ENCODE measurements around the gene MTA3.

MTA3 gene

DNA sequence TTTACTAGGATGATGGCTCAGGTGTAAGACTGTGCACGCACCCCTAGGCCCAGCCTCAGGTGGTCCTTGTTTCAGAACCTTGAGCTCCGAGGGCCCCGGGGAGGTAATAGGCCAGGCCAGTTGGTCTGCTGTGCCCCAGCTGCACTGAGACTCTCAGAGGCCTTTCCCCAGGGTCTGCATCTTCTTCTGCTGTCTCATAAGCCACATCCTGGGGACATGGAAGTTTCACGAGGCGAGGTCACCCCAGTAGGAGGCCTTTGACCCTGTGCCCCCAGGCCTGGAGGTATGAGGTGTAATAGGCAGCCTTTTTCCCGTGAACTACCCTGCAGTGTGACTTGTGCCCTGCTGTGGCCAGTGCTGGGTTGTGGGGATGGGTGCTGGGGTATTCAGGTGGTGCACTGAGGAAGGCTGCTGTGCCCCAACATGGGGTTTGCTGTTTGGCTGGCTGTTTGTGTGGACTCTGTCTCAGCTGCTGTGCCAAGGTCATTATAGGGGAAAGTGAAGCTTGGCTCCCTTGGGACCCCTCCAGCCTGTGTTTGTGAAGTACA is 188.6 kb downstream of the MTA3 start:
- no peak for TF ChIP-seq CTCF (IDR thresholded peaks at IDR 0.05; ENCODE audit: low read depth, low read length)
- no peak for DNase-seq (ENCODE audit: low read depth in 2 of 2)
- H3K4me3 ChIP-seq (replicated peaks in 1 of 2; ENCODE audit: low read depth in 2 of 2, low read length in 2 of 2): no peak overlapping the region

DNA sequence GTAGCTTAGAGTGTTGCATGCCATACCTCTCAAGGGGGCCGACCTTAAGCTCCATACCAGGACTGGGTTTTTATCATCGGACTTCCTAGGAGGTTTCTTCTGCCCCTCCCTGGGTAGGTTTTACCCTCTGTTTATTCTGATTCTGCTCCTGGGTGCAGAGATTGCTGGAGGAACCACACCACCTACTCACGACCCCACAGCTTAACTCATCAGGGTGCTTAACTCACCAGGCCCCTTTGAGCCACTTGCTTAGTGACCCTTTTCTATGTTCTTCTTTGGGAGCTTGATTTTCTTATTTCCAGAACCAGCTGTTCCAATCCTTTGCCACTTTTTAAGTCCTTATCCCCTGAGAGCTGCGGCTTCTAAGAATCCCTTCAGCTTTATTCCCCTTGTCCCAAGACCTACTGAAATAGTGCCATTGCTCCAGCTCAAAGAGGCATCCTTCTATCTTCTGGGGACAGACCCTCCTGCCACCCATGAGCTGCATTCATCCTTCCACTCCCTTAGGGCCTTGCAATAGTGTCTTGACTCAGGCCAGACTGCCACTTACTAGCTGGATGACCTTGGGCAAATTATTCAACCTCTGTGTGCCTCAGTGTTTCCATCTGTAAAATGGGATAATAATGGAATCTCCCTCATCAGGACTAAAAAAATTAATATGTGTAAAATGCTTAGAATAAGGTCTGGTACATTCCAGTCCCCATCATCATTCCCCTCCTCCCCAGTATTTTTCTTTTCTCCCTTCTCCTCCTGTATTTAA is 189.7 kb downstream of the MTA3 start:
- DNase-seq (ENCODE audit: low read depth in 2 of 2): no peak
- no peak for TF ChIP-seq CTCF (IDR thresholded peaks at IDR 0.05; ENCODE audit: low read depth, low read length)
- H3K4me3 ChIP-seq (replicated peaks in 1 of 2; ENCODE audit: low read depth in 2 of 2, low read length in 2 of 2): no peak overlapping the region

DNA sequence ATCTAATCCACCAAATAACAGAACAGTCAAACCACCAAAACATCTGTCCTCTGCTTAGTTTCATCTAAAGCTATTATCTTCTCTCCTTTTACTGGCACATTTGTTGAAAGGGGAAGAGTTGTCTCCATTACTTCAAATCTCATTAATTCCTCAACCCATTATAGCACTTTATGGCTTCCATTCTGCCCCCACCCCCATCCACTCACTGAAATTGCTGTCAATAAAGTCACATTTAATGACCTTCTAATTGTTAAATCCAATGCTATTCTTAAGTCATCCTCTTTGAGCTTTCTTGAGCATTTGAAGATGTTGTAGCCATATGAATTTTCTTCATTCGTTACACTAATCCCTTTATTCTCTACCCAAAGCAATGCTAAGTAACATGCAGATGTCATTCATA is 190.3 kb downstream of the MTA3 start:
- H3K4me3 ChIP-seq (replicated peaks in 1 of 2; ENCODE audit: low read depth in 2 of 2, low read length in 2 of 2): no peak overlapping the region
- no peak for DNase-seq (ENCODE audit: low read depth in 2 of 2)
- no peak for TF ChIP-seq CTCF (IDR thresholded peaks at IDR 0.05; ENCODE audit: low read depth, low read length)

DNA sequence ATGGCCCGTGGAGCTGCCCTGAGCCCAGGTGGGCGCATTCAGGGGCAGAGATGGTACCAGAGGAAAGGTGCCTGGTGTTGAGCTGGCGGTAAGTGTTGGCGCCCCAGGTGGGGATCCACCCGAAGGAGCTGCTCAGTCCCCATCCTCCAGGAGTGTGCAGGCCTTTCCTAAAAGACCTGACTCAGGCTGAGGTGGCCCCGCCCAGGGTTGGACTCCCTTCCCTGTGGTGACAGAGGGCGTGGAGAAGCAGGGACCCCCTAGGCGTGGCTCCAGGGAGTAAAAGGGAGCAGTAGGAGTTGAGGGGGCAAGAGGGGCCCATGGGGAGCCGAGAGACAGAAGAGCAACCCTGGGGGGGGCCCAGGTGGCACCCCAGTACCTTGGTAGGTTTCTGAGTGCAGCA is 193.1 kb downstream of the MTA3 start:
- no peak for TF ChIP-seq CTCF (IDR thresholded peaks at IDR 0.05; ENCODE audit: low read depth, low read length)
- H3K4me3 ChIP-seq (replicated peaks in 1 of 2; ENCODE audit: low read depth in 2 of 2, low read length in 2 of 2): no peak overlapping the region
- DNase-seq (ENCODE audit: low read depth in 2 of 2): no peak

GRCh38 chr2:42762155-42762554 is 193.7 kb downstream of the MTA3 start:
- TF ChIP-seq CTCF (IDR thresholded peaks at IDR 0.05; ENCODE audit: low read depth, low read length): no peak
- no peak overlapping the region for H3K4me3 ChIP-seq (replicated peaks in 1 of 2; ENCODE audit: low read depth in 2 of 2, low read length in 2 of 2)
- no peak for DNase-seq (ENCODE audit: low read depth in 2 of 2)

DNA sequence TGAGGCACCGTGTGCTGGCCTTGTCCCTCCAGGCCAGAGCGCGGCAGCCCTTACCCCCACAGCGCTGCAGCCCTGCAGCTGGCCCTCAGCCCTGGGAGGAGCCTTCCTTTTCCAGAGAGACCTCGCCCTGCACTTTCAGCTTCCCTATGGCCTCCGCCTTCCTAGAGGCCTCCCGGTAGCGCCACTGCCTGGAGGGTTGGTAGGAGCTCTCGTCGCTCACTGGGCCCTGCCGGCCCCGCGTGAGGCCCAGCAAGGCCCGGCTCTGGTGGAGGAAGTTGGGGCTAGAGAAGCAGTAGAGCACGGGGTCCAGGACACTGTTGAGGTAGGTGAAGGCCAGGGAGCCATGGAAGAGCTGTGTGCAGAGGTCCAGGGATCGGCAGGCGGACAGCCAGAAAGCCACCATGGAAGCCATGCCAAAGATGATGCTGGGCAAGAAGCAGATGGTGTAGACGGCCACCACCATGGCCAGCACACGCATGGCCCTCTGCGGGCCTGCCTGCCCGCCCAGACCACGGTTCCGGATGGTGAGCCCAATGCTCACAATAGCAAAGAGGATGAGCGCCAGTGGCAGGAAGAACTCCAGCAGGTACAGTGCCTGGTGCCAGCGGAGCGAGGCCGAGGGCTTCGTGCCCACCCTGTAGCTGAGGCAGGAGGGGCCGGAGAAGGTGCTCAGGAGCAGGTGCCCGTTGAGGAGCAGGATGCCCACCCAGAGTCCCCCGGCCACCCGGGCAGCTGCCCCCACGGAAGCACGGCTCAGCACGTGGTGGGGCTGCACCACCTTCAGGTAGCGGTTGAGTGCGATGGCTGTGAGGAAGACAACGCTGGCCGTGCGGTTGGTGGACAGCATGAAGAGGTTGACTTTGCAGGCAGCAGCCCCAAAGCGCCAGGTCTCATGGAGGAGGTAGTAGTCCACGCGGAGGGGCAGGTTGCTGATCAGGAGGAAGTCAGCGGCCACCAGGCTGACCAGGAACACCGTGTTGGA is 194.7 kb downstream of the MTA3 start:
- no peak for DNase-seq (ENCODE audit: low read depth in 2 of 2)
- no peak overlapping the region for H3K4me3 ChIP-seq (replicated peaks in 1 of 2; ENCODE audit: low read depth in 2 of 2, low read length in 2 of 2)
- TF ChIP-seq CTCF (IDR thresholded peaks at IDR 0.05; ENCODE audit: low read depth, low read length): no peak

Measured in cardiac fibroblast (primary cell).